Fibroblast of skin of right quadriceps (primary cell): ENCODE measurements around the gene FAM3D.
"Not testable (repeated sequence)": the region's sequence is repeated elsewhere in the genome, so short reads cannot be mapped to it uniquely, and the experiment has no call there.

Source experiments
- DNase-seq: peaks from one replicate; pipeline ENCODE4 v3.0.0-alpha.2; 2013

The FAM3D gene

DNA sequence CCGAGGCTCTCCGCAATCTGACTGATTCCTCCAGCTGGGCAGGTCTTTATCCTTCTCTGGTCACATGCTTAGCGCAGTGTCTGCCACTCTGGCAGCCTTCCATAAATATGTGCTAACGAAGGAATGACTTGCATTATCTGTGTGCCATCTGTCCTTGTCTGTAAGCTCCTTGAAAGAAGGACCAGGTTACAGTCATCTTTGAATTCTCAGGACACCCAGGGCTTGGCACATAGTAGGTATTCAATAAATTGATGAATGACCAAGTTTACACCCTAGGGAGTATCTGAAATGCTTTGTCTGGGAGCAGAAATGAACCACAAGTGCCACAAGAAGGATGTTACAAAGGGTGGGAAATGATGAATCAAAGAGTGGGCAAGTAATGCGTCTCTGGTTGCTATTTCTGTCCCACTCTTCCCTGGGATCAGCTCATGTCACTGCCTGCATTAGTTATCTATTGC, 16.5 kb upstream of the FAM3D start:
- DNase-seq = no peak

DNA sequence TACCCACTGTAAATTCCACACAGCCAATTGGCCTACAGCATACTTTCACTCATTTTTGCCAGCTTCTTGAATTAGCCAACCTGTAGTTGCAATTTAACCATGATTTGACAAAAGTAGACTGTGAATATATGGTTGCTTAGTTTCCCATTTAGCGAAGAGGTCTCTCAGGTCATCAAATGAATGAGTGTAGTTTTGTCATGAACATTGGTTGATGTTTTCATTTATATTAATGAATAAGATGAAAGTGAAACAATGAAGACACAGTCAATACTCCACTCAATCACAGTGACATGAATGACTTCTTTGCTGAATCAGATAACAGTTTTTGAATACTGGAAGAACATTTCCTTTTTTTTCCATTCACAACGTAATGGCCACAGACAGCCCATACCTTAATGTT, 15.3 kb upstream of the FAM3D start:
- DNase-seq = no peak

DNA sequence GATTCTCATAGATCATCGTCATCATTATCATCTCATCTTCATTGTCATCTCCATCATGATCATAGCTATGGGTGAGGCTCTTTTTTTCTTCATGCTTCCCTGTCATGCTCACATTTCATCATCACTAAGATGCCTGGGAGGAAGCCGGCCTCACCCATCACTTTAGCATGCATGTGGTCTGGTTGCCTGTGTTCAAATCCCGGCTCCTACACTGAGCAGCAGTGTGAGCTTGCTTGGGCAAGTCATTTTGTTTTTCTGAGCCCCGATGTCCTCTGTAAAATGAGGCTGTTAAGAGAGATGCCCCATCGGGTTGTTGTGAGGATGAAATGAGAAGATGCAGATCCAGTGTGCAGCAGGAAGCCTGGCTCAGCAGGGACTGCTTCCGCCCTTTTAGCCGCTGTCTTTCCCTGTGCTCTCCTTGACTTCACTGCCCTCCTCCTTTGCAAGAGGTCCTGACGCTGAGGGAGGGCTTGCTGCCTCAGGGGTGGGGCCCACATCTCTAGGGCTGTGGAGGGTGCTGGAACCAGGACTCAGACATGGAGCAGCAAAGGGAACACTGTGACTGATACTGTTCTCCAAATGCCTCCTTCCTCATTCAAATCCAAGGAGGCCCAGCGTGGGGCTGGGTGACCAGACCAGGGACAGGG, 14.4 kb upstream of the FAM3D start:
- DNase-seq = no peak

DNA sequence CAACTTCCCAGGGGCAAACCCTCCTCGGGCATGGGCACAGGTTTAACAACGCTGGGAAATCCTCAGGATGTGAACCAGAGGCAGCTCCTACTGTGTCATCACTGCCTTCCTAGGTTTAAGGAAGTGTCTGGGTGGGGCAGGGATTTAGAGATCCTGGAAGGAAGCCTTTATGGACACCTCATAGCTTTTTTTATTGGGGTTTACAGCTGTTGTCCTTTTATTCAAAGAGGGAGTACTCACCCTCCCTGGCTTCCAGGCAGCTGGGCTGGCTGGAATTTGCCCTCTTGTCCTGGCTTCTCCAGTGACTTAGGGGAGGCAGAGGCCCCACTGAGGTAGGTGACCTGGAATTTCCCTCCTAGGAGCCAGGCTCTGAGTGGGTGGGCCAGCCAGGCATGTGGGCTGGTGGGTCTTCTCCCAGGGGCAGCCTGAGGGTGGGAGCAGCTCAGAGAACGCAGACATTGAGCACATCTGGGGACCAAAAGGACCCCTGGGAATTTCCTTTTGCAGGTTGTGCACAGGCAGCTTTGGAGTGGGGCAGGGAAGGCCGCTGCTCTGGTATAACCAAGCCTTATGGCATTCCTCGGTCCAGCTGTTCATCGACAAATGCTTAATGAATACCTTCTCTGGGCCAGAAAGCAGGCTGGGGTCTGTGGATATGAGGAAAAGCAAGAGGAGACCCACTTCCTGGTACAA, 13.5 kb upstream of the FAM3D start:
- no peak for DNase-seq

DNA sequence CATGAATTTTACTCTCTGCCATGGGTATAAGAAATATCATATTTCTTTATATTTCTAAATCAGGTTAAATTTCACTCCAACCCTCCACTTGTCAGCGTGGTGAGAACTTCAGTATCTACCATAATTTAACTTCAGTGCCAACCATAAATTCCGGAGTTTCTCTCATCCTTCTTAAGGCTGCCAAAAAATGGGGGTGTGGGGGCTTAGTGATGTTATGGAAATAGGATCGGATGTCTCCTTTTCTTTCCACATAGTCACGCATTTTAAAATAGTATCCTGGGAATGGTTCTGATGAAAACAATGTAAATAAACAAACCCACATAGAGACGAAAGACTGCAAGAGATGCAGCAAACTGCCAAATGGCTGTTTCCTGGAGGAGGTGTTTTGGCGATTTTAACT, 12.9 kb upstream of the FAM3D start:
- no peak for DNase-seq

DNA sequence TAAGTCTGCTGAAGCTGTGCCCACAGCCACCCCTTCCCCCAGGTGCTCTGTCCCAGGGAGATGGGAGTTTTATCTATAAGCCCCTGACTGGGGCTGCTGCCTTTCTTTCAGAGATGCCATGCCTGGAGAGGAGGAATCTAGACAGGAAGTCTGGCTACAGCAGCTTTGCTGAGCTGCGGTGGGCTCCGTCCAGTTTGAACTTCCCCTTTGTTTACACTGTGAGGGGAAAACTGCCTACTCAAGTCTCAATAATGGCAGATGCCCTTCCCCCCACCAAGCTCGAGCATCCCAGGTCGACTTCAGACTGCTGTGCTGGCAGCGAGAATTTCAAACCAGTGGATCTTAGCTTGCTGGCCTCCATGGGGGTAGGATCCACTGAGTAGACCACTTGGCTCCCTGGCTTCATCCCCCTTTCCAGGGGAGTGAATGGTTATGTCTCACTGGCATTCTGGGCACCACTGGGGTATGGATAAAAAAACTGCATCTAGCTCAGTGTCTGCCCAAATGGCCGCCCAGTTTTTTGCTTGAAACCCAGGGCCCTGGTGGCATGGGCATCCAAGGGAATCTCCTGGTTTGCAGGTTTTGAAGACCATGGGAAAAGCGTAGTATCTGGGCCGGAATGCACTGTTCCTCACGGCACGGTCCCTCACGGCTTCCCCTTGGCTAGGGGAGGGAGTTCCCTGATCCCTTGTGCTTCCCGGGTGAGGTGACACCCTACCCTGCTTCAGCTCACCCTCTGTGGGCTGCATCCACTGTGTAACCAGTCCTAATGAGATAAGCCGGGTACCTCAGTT, 11.8 kb upstream of the FAM3D start:
- not testable (repeated sequence) for DNase-seq

DNA sequence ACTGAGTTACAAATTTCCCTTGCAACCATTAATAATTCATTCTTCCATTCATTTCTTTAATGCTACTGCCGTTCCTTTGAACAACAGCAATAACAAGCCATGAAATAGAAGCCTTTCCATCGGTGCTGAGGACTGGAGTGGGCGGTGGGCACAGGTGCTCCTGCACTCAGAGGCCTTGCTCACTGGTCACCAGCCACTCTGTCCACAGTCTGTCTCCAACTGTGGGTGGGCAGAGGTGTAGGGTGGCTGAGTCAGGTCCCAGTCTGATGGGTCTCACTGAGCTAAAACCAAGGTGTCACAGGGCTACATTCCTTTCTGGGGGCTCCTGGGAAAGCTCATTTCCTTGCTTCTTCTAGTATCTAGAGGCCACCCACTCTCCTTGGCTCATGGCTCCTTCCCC, 6.3 kb upstream of the FAM3D start:
- DNase-seq = no peak

DNA sequence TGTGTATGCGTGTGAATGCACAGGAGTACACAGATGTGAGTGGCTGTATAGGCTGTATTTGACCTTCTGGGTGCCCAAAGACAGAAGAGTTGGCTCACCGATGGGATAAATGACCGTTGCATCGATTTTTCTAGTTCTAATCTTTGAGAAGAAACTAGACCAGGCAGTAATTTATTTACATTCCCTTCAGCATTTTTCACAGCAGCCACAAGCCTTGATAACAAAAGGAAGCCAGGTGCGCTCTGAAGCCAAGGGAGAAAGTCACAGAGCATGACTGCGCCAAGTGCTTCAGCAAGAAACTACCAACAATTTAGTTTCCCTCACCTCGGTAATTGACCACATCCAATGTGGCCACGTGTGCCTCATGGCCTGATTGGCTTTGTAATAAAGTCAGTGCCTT, 5.9 kb upstream of the FAM3D start:
- DNase-seq = no peak

DNA sequence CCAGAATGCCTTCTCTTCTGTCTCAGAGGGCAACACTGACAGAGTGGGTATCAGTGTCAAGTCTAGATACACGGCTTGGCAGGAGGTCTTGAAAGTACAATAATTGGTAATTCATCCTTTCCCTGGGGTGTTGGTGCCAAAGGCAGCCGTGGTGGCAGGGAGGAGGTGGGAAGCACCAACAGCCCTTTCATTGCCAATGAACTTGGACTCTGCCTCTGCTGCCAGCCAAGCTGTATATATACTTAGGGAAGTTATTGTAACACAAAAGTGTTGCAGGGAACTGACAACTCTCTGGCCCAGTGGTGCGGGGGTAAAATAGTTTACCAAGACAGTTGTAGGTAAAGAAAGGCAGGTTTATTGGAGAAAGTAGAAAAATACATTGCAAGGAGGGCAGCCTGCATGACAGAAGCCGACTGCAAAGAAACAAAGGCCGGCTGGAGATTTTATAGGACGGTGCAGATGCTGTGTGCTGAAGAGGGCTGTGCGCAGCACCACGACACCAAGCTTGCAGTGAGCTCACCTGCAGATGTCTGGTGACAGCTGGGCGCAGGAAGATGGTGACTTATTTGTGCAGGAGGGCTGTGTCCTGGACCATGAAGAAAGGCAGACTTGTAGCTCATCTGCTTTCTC, 4.0 kb upstream of the FAM3D start:
- DNase-seq = no peak

DNA sequence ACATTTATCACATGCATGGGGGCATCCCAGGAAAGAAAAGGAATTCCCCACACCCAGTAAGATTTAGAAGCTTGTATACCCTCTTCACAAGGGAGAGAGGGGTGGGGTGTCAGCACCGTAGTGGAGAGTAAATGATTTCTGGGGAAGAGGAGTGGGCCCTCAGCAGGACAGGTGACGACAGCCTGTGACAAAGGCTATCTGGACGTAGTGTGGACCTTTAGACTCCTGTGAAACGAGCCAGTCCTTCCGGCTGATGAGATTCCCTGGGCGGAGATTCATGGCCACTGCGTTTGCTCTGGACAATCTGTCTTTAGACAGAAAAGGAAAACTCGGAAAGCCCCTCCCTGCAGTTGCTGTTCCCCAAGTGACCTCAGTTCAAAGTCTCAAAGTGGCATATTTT, 1.7 kb upstream of the FAM3D start:
- no peak for DNase-seq

DNA sequence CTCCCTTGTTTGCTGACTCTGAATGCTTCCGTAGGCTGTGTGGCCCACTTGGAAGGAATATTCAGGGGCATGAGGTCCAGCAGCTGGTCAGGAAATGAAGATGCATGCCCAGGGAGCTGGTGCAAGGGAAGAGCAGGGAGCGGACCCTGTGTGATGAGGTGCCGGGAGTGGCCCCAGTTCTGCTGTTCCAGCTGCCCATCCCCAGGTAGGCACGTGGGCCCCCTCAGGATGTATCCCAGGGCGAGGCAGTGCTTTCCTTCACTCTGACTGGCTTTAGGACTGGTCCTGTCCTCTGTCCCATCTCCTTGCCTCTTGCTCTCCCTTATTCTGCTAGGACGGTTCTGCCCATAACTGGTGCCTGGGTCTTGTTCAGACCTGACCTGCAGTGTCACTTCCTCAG, 1.1 kb upstream of the FAM3D start:
- DNase-seq = no peak

DNA sequence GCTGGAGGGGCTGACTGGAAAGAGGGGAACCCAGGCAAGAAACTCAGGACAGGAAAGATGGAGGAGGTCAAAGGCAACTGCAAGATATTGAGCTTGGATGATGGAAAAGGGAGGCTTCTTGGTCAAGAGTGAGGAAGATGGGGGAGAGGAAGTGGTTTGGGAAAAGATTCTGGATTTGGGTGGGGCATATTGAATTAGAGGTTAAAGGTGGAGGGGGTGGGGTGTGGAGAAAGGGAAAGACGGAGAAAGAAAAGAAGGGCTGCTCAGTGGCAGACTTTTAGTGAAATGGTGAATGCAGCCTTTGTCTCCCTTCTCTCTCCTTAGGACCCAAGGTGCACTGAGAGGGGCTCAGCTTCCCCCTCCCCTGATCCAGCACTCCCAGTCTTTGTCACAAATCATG, 655 bp upstream of the FAM3D start:
- DNase-seq = no peak

DNA sequence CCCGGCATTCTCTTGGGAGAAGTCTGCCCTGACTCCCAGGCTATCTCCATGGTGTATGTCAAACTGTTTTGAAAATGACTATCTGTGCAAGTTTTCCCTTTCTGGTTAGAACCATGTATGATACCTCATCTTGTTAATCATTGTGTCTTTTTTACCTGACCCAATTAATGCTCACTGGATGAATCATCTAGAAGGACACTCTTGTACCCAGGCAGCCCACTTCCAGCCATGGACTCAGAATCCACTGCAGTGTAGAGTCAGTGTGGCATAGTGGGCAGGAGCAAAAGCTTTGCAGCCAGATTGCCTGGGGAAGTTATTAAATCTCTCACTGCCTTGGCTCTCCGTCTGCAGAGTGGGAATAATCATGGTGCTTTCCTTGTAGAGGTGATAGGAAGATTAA, 1.2 kb downstream of the FAM3D start:
- DNase-seq = no peak

DNA sequence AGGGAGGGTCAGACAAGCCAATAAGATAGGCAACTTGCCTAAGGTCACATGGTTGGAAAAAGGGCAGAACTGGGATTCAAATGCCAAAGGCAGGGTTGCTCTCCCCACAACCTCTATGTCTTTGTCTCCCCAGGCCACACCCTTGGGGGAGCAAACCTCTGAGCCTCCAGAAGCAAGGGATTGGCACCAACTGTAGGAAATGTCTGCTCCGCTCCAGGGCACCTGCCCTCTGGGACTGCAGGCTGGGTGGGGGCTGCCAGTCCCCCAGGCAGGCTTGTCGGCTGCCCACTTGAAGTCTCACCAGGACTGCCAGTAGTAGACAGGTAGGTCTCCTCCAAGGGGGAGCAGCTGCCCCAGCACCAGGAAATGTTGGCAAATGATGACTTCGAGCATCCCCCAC, 2.0 kb downstream of the FAM3D start:
- DNase-seq = no peak

DNA sequence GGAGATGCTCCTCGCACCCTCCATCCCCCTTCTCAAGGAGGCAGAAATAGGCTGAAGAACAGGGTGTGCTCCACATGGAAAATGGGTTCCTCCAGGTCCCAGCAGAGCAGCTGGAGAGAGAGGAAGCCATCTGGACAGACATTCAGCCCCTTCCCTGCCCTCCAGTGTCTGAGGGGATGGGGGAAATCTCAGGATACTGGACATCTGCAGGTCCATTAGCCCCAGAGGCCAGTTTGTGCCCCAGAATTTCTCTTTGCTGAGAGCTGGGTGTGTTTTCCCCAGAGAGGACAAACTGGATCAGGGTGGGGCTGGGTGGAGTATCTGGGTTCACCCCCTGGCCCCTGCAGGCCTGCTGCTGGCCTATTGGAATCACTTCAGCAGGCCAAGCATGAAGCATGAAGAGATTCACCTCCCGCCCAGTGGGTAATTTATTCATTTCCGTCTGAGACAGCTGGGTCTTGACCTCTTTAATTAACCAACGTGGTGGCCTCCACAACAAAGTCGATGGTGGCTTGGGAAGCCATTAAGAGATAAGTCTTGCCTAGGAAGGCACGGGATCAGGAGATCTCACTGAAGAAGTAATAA, 4.6 kb downstream of the FAM3D start:
- DNase-seq = no peak

DNA sequence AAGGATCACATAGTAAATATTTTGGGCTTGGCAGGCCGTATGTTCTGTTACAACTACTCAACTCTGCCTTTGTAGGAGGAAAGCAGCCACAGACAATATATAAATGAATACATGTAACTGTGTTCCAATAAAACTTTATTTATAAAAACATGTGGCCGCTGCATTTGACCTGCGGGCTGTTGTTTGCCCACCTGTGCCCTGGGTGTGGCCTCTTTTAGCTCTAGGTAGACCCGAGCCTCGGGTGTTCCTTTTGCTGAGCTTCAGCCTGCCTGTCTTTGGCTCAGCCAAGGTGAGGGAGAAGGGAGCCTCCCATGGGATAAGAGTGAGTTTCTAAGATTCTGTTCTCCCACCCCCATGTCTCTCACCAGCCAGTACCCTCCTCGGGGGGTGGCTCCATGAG, 5.6 kb downstream of the FAM3D start:
- DNase-seq = no peak

DNA sequence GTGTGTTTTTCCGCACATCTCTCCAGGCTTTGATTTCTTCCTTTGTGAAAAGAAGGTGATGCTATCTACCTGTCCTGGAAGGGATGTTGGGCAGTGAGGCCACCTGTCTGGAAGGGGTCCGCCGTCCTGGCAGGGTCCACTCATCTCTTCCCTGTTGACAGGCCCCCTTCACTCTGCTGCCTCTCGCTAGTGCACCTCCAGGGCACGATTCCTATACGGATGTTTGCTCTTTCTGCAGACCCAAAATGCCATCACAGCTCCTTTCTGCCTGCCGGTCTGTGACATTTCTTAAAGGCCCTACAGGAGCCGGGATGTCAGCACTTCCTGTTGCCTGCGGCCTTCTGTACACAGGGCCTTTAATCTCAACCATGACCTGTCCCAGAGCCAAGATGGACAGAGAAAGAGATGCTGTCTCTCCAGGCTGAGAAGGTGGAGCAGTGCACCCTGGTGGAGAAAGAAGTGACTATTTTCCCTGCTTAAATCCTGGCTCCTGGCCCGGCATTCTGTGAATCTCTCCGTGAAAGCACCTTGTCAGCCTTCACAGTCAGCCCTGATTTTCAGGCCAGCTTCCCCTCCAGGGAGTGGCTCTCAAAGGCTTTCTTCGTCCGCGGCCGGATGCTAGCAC, 7.4 kb downstream of the FAM3D start:
- DNase-seq = peak; percentile 20

DNA sequence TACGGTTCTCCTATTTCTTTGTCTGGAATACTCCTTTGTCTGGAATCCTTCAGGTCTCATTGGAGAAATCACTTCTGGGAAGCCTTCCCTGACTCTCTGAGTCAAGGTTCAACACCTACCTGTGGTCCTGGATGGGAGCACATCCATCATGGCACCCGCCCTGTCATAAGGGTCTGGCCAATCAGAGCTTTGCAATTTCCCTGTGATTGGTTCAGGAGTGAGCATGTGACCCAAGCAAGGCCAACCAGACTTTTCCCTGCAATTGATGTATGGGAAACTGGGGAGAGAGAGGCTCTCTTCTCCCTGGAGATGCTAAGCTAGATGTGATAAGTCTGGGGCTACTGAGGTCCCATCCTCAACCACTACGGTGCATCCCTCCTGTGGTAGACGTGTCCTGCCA, 8.1 kb downstream of the FAM3D start:
- DNase-seq = no peak

DNA sequence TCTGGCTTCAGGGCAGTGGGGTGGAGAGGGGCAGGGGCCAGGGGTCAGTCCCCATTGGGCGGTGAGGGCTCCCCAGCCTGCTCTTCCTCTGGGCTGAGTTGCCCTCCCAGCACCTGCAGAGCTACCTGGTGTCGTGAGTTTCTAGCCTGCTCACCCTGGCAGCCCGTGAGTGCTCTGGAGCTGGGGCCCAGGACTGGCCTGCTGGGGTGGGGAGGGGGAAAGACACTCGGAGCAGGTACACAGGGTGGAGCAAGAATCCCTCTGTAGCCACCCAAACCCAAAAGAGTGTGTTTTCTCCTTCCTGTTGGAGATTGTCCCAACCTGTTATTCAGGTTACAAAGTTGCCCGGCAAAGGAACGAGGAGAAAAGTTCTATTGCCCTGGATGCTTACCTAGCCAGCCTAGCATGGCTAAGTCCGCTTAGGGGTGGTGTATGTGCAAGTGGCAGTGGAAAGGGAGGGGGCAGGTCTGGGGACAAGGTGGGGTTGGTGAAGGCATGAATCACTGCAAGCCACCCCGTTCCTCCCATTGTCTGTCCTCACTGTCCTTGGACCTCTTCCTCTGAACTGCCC, 8.9 kb downstream of the FAM3D start:
- no peak for DNase-seq

DNA sequence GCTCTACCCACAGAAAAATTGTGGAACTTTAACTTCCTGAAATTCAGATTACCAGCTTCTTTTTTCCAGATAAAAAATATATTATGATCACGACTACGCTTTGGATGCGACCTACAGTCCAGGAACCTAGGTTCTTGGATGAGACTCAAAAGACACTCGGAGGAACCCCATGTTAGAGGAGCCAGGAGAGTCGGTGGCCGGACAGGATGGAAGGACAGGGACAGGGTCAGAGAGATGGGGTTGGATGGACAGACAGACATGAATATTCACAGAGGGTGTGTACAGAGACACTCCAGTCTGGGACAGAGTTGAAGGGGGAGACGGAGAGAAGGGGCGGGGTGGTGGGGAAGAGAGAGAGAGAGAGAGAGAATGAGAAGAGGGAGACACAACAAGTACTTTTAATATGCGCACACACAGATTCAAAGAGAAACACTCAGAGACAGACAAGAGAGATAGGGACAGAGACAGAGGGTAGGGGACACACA, 9.5 kb downstream of the FAM3D start:
- no peak for DNase-seq

DNA sequence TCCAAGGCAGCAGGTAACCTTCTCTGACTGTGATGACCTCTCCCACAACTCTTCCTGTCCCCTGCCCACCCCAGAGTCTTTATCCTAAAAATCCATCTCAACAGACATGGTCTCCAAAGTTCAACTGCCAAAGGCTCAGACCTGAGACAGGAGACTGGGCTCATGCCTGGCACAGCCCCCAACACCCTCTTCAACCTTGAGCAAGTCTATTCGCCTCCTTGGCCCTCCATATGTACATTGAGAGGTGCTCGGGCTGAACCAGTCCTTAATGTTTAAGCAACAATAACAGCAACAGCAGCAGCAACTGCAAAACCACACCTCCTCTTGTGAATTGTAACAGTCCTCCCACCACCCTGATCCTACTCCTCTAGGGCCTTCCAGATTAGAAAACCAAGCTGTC, 9.9 kb downstream of the FAM3D start:
- no peak for DNase-seq

DNA sequence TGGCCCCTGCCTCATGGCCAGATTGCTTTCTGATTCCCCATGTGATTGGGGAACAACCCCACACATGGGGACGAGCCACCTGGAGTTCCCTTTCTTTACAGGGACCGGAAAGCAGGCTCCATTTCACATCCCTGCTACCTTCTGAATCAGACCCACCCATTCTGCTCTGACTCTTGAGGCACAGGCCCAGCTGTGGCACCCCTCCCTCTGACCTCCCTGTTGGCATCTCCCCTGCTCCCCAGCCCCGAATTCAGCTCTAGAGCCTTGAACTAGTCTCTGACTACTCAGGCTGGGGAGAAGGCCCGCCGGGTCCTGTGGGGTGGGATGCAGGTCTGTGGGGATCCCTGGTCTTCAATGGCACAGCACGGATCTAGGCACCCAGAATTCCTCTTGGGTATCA, 12.1 kb downstream of the FAM3D start:
- no peak for DNase-seq
